ENCODE results near the gene PSMD13.

The PSMD13 gene

DNA sequence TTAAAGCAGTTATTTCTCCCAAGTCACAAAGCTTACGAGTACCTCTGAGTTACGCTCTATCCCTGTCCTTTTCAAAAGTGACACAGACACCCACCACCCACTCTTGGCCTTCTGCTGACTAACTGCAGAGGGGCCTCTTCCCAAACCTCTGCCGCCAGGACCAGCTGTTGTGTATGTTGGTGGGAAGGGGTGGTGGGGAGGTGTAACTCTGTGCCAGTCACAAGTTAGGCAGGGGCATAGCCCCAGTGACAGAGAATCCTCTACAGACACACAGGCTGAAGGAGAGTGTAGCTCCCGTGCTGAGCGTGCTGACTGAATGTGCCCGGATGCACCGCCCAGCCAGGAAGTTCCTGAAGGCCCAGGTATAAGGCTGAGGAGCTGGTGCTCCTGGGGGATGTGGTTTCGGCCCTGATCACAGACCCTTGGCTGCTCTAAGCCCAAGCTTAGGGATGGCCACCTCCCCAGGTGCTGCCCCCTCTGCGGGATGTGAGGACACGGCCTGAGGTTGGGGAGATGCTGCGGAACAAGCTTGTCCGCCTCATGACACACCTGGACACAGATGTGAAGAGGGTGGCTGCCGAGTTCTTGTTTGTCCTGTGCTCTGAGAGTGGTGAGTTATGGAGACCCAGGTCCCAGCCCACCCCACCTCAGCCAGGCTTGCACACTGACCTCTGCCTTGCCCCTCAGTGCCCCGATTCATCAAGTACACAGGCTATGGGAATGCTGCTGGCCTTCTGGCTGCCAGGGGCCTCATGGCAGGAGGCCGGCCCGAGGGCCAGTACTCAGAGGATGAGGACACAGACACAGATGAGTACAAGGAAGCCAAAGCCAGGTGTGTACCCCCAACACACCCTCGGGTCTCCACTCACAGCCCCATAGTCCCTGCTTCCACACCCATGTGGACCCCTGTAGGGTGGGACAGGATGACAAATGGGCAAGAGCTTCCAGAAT is 24.4 kb upstream of the PSMD13 start:
- CTCF ChIA-PET, result interaction anchor here (0.7 to 1.6 kb wide), 5 partner anchors 9 to 39 kb away, joined by 3 to 4 read pairs (median 3); no protein-coding TSS in a partner anchor

DNA sequence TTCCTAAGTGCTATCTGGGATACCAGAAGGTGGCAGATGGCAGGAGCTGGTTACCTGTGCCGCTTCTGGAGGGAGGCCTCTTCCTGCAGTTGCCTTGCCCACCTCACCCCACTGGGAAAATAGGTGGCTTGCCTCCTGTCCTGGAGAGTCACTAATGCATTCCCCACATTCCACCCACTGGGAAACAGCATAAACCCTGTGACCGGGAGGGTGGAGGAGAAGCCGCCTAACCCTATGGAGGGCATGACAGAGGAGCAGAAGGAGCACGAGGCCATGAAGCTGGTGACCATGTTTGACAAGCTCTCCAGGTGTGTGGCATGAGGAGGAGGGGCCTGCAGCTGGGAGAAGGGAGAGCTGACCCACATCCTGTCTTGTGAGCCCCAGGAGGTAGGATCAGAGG is 23.7 kb upstream of the PSMD13 start:
- no CpG with 5 or more reads among the region's 4 CpGs for WGBS (ENCODE audit: insufficient coverage)

More for the DNA sequence above, 24.4 kb upstream of the PSMD13 start:
- Histone ChIP-seq H3K4me1 (ENCODE audit: control extremely low read depth in 1 of 4, control insufficient read depth in 4 of 4, insufficient read depth in 4 of 4, low read length in 3 of 4) (peaks cover 0 to 23% (median 18%) of the 10 kb centered on the region in 4 experiments), H3K27ac (ENCODE audit: insufficient read depth in 1 of 2, low read depth in 1 of 2, low read length in 2 of 2, poor library complexity in 1 of 2, severe bottlenecking in 2 of 2) (no peak overlapping the region), H3K36me3 (ENCODE audit: control insufficient read depth in 4 of 4, insufficient read depth in 4 of 4, low read length in 3 of 4) (peaks cover 16 to 69% (median 61%) of the 10 kb centered on the region in 4 experiments), H3K27me3 (replicated peaks in 2 of 5; ENCODE audit: control insufficient read depth in 4 of 5, insufficient read depth in 5 of 5, low read length in 4 of 5) (no peaks in the 10 kb centered on the region), H3K9me3 (ENCODE audit: control extremely low read depth in 1 of 5, control insufficient read depth in 4 of 5, insufficient read depth in 2 of 5, low read depth in 1 of 5, low read length in 4 of 5) (no peaks in the 10 kb centered on the region), H3K4me3 (ENCODE audit: control insufficient read depth in 1 of 7, extremely low read depth in 1 of 7, insufficient read depth in 4 of 7, low read depth in 2 of 7, low read length in 6 of 7) (no peak overlapping the region)
- WGBS (ENCODE audit: insufficient coverage), result 97% methylated on average over 10 of the region's 17 CpGs
- no peak for DNase-seq
- POLR2A ChIA-PET, result no interaction called here

DNA sequence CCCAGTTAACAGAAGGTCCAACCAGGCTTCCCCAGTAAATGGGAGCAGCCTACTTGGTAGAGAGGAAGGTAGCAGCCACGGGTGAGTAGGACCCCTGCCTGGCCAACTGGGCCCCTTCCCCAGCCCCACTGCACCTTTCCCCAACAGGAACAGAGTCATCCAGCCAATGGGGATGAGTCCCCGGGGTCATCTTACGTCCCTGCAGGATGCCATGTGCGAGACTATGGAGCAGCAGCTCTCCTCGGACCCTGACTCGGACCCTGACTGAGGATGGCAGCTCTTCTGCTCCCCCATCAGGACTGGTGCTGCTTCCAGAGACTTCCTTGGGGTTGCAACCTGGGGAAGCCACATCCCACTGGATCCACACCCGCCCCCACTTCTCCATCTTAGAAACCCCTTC is 22.7 kb upstream of the PSMD13 start:
- H3K27me3 ChIP-seq (replicated peaks in 2 of 5; ENCODE audit: control insufficient read depth in 4 of 5, insufficient read depth in 5 of 5, low read length in 4 of 5), result no peaks in the 10 kb centered on the region
- DNase-seq, result no peak
- POLR2A ChIA-PET, result no interaction called here
- no peak overlapping the region for H3K4me3 ChIP-seq (ENCODE audit: control insufficient read depth in 1 of 7, extremely low read depth in 1 of 7, insufficient read depth in 4 of 7, low read depth in 2 of 7, low read length in 6 of 7)
- no peak overlapping the region for H3K27ac ChIP-seq (ENCODE audit: insufficient read depth in 1 of 2, low read depth in 1 of 2, low read length in 2 of 2, poor library complexity in 1 of 2, severe bottlenecking in 2 of 2)
- no peaks in the 10 kb centered on the region for H3K9me3 ChIP-seq (ENCODE audit: control extremely low read depth in 1 of 5, control insufficient read depth in 4 of 5, insufficient read depth in 2 of 5, low read depth in 1 of 5, low read length in 4 of 5)
- CTCF ChIA-PET, result interaction anchor here (1.1 to 1.6 kb wide), 2 partner anchors 10 to 16 kb away, joined by 3 read pairs; no protein-coding TSS in a partner anchor
- 96% methylated on average over 7 of the region's 7 CpGs for WGBS (ENCODE audit: insufficient coverage)
- peaks cover 16 to 75% (median 64%) of the 10 kb centered on the region in 4 experiments for H3K36me3 ChIP-seq (ENCODE audit: control insufficient read depth in 4 of 4, insufficient read depth in 4 of 4, low read length in 3 of 4)
- peaks cover 0 to 13% (median 10%) of the 10 kb centered on the region in 4 experiments for H3K4me1 ChIP-seq (ENCODE audit: control extremely low read depth in 1 of 4, control insufficient read depth in 4 of 4, insufficient read depth in 4 of 4, low read length in 3 of 4)

More for the DNA sequence above, 23.7 kb upstream of the PSMD13 start:
- CTCF ChIA-PET, result interaction anchor here (1.1 to 1.6 kb wide), 2 partner anchors 11 to 17 kb away, joined by 3 read pairs; no protein-coding TSS in a partner anchor
- H3K36me3 ChIP-seq (ENCODE audit: control insufficient read depth in 4 of 4, insufficient read depth in 4 of 4, low read length in 3 of 4), result peaks cover 16 to 69% (median 63%) of the 10 kb centered on the region in 4 experiments
- no peak for DNase-seq
- POLR2A ChIA-PET, result no interaction called here
- H3K4me3 ChIP-seq (ENCODE audit: control insufficient read depth in 1 of 7, extremely low read depth in 1 of 7, insufficient read depth in 4 of 7, low read depth in 2 of 7, low read length in 6 of 7), result no peak overlapping the region
- peaks cover 0 to 19% (median 14%) of the 10 kb centered on the region in 4 experiments for H3K4me1 ChIP-seq (ENCODE audit: control extremely low read depth in 1 of 4, control insufficient read depth in 4 of 4, insufficient read depth in 4 of 4, low read length in 3 of 4)
- H3K27me3 ChIP-seq (replicated peaks in 2 of 5; ENCODE audit: control insufficient read depth in 4 of 5, insufficient read depth in 5 of 5, low read length in 4 of 5), result no peaks in the 10 kb centered on the region
- H3K9me3 ChIP-seq (ENCODE audit: control extremely low read depth in 1 of 5, control insufficient read depth in 4 of 5, insufficient read depth in 2 of 5, low read depth in 1 of 5, low read length in 4 of 5), result no peaks in the 10 kb centered on the region
- H3K27ac ChIP-seq (ENCODE audit: insufficient read depth in 1 of 2, low read depth in 1 of 2, low read length in 2 of 2, poor library complexity in 1 of 2, severe bottlenecking in 2 of 2), result no peak overlapping the region

DNA sequence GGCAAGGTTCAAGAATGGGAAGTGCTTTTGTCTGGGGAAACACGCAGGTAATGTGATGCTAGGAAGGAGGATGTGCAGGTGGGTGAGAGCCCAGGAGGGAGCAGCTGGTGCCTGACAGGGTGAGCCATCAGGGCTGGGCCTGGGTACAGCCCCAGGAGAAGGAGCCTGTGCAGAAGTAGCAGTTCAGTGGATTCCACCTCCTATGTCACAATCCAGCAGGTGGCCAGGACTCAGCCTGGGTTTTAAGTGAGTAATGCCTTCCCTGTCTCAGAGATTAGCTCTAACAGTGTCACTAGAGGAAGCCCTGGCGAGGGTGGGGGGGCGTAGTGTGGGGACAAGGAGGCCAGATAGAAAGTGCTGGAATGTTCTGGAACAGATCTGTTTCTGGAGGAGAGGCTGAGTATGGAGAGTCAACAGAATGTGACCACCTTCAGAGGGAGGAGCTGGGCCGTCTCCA is 21.2 kb upstream of the PSMD13 start:
- Histone ChIP-seq H3K36me3 (ENCODE audit: control insufficient read depth in 4 of 4, insufficient read depth in 4 of 4, low read length in 3 of 4) (peaks cover 16 to 63% (median 53%) of the 10 kb centered on the region in 4 experiments), H3K4me3 (ENCODE audit: control insufficient read depth in 1 of 7, extremely low read depth in 1 of 7, insufficient read depth in 4 of 7, low read depth in 2 of 7, low read length in 6 of 7) (no peak overlapping the region), H3K27me3 (replicated peaks in 2 of 5; ENCODE audit: control insufficient read depth in 4 of 5, insufficient read depth in 5 of 5, low read length in 4 of 5) (no peaks in the 10 kb centered on the region), H3K4me1 (ENCODE audit: control extremely low read depth in 1 of 4, control insufficient read depth in 4 of 4, insufficient read depth in 4 of 4, low read length in 3 of 4) (no peaks in the 10 kb centered on the region), H3K9me3 (ENCODE audit: control extremely low read depth in 1 of 5, control insufficient read depth in 4 of 5, insufficient read depth in 2 of 5, low read depth in 1 of 5, low read length in 4 of 5) (no peaks in the 10 kb centered on the region), H3K27ac (ENCODE audit: insufficient read depth in 1 of 2, low read depth in 1 of 2, low read length in 2 of 2, poor library complexity in 1 of 2, severe bottlenecking in 2 of 2) (no peak overlapping the region)
- DNase-seq, result no peak
- 89% methylated on average over 4 of the region's 4 CpGs for WGBS (ENCODE audit: insufficient coverage)
- POLR2A ChIA-PET, result interaction anchor here (0.6 to 0.9 kb wide), 2 partner anchors 11 to 441 kb away, joined by 3 read pairs; no protein-coding TSS in a partner anchor
- CTCF ChIA-PET, result interaction anchor here (0.9 to 2.0 kb wide), 6 partner anchors 9 to 146 kb away, joined by 3 to 5 read pairs (median 3); no protein-coding TSS in a partner anchor

DNA sequence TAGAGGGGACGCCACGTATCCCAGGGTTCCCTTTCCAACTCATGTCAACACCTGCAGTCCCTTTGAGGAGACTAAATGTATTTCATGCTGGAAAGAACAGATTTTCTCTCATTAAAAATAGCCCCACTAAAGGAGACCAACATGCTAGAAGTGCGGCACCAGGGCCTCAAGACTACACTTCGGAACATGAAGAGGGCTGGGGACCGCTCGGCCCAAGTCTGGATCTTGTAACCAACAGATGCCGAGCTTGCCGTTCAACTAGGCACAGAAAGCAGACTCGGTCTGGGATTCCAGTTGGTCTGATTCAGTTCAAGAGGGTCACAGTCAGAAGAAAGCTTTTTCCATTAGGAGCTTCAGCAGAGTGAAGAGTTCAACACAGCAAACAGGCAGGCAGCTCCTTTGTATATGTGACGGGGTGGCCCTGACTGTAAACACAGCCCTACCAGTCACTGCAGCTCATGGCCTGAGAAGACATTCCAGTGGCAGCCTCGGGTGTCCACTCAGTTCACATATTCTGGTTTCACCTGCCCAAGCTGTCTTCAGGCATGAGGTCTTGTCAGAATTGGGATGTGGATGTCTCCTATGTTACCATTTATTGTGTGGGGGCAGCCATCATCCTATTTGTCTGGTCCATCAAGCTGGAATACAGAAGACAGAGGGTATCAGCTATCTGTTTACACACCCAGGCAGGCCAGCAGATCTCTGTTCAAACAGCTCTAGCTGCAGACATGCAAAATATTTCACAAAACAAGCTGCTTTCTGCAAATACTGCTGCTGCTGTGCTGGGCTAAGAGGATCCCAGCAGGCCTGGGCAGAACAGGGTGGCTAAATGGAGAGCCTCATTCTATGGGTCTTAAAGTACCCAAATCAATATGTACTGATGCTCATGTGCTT is 20.4 kb upstream of the PSMD13 start:
- no peak for DNase-seq
- ChIA-PET CTCF (interaction anchor here (0.9 to 2.0 kb wide), 5 partner anchors 9 to 42 kb away, joined by 3 to 5 read pairs (median 3); no protein-coding TSS in a partner anchor), POLR2A (interaction anchor here (0.6 to 0.9 kb wide), 2 partner anchors 10 to 440 kb away, joined by 3 read pairs; no protein-coding TSS in a partner anchor)
- Histone ChIP-seq H3K4me3 (ENCODE audit: control insufficient read depth in 1 of 7, extremely low read depth in 1 of 7, insufficient read depth in 4 of 7, low read depth in 2 of 7, low read length in 6 of 7) (no peak overlapping the region), H3K36me3 (ENCODE audit: control insufficient read depth in 4 of 4, insufficient read depth in 4 of 4, low read length in 3 of 4) (peaks cover 13 to 56% (median 46%) of the 10 kb centered on the region in 4 experiments), H3K27me3 (replicated peaks in 2 of 5; ENCODE audit: control insufficient read depth in 4 of 5, insufficient read depth in 5 of 5, low read length in 4 of 5) (no peaks in the 10 kb centered on the region), H3K27ac (ENCODE audit: insufficient read depth in 1 of 2, low read depth in 1 of 2, low read length in 2 of 2, poor library complexity in 1 of 2, severe bottlenecking in 2 of 2) (peak overlapping the region in 1 of 2 experiments; percentile 7), H3K4me1 (ENCODE audit: control extremely low read depth in 1 of 4, control insufficient read depth in 4 of 4, insufficient read depth in 4 of 4, low read length in 3 of 4) (no peaks in the 10 kb centered on the region), H3K9me3 (ENCODE audit: control extremely low read depth in 1 of 5, control insufficient read depth in 4 of 5, insufficient read depth in 2 of 5, low read depth in 1 of 5, low read length in 4 of 5) (no peaks in the 10 kb centered on the region)
- 95% methylated on average over 10 of the region's 11 CpGs for WGBS (ENCODE audit: insufficient coverage)

DNA sequence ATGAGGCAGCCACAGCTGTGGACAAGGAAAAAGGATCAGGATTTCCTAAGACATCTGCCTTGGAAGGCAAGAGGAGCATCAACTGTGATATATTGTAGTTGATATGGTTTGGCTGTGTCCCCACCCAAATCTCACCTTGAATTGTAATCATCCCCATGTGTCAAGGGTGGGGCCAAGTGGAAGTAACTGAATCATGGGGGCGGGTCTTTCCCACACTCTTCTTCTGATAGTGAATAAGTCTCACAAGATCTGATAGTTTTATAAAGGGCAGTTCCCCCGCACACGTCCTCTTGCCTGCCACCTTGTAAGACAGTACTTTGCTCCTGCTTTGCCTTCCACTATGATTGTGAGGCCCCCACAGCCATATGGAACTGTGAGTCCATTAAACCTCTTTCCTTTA is 19.1 kb upstream of the PSMD13 start:
- peaks cover 11 to 51% (median 38%) of the 10 kb centered on the region in 4 experiments for H3K36me3 ChIP-seq (ENCODE audit: control insufficient read depth in 4 of 4, insufficient read depth in 4 of 4, low read length in 3 of 4)
- no peaks in the 10 kb centered on the region for H3K9me3 ChIP-seq (ENCODE audit: control extremely low read depth in 1 of 5, control insufficient read depth in 4 of 5, insufficient read depth in 2 of 5, low read depth in 1 of 5, low read length in 4 of 5)
- WGBS (ENCODE audit: insufficient coverage), result 100% methylated on average over 2 of the region's 3 CpGs
- H3K27me3 ChIP-seq (replicated peaks in 2 of 5; ENCODE audit: control insufficient read depth in 4 of 5, insufficient read depth in 5 of 5, low read length in 4 of 5), result no peaks in the 10 kb centered on the region
- H3K4me3 ChIP-seq (ENCODE audit: control insufficient read depth in 1 of 7, extremely low read depth in 1 of 7, insufficient read depth in 4 of 7, low read depth in 2 of 7, low read length in 6 of 7), result no peak overlapping the region
- ChIA-PET CTCF (interaction anchor here (0.9 to 2.6 kb wide), 4 partner anchors 10 to 20 kb away, joined by 3 to 14 read pairs (median 4); partner anchors contain the start of genes BET1L and RIC8A), POLR2A (interaction anchor here (0.6 kb wide), 1 partner anchor 9 kb away, joined by 3 read pairs; no protein-coding TSS in a partner anchor)
- no peak for DNase-seq
- no peak overlapping the region for H3K27ac ChIP-seq (ENCODE audit: insufficient read depth in 1 of 2, low read depth in 1 of 2, low read length in 2 of 2, poor library complexity in 1 of 2, severe bottlenecking in 2 of 2)
- no peaks in the 10 kb centered on the region for H3K4me1 ChIP-seq (ENCODE audit: control extremely low read depth in 1 of 4, control insufficient read depth in 4 of 4, insufficient read depth in 4 of 4, low read length in 3 of 4)

Data from common myeloid progenitor, CD34-positive (primary cell).